ENCODE data around the gene INPP4B. TPM values are rescaled to one million over a fixed set of nuclear protein-coding genes. Genes with fewer than 3 reads are reported as not detected.
"Not testable (repeated sequence)": the region's sequence is repeated elsewhere in the genome, so short reads cannot be mapped to it uniquely, and the experiment has no call there.

Gene INPP4B
- polyA plus RNA-seq, 1 donor: 40.6 TPM

DNA sequence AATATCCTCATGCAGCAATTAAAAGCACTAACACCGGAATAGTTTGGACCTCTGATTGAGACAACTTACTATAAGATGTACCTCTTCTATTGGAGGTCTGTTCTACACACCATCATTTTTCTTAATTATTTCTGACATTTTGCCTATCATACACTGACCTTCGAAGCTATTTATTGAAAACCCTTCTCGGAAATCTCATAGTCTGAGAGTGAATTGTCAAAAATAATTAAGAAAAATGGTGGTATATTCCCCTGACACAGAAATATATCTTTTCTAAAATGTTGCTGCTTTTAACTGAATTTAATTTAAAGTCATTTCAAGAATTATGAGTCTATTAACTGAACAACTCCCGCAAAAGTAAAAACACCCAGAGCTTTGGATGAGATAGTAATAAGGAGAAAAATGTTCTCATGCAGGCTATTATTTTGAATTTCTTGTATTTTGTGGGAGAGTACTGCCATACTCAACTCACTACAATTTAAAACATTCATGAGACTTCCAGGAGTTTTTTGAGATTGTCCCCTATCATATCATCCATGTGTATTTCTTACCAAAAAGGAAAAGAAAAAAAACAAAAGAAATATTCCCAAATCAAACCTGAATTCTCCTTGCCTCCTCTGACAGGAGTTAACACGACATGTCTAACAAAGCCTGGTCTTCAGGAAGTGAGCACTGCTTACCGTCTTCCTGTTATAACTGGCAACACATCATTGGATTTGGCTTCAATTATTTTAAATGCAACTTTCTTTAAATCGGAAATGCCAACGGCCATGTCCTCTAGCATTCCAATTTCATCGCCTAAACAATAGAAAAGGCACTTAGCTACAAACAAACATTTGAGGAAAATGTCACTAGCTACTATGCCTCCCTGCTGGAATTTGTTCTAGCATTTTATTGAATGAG is 724.4 kb downstream of the INPP4B start:
- DNase-seq: no peak

GRCh38 chr4:142120921-142121320 is 725.2 kb downstream of the INPP4B start:
- no peak for DNase-seq

DNA sequence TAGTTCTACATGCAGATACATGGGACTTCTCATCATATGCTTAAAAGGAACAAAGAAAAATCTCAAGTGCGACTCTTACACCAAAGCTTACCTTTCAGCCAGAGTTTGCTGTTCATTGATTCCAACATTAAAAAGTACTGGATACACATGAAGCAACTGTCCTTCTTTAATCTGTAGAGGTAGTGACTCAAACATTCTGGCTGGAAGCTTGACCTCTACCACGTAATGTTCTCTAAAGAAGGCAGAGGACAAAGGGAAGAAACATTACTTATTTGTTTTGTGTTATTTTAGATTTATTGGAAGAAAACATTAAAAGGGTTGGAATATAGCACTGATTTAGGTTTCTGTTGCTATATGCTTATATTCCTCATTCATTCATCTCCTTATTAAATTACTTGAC is 733.6 kb downstream of the INPP4B start:
- DNase-seq: no peak

DNA sequence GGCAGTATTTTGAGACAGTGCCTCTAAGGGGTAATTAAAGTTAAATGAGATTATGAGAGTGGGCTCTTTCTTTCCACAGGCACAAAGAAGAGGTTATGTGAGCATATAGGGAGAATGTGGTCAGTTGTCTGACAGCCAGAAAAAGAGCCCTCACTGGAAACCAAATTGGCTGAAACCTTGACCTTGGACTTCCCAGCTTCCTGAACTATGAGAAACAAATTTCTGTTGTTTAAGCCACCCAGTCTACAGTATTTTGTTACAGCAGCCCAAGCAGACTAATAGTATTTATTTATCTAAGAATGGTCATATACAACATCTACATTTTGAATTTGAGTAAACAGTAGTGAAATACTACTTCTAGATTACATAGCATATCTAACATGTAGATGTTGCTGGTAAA is 736.0 kb downstream of the INPP4B start:
- DNase-seq: no peak

DNA sequence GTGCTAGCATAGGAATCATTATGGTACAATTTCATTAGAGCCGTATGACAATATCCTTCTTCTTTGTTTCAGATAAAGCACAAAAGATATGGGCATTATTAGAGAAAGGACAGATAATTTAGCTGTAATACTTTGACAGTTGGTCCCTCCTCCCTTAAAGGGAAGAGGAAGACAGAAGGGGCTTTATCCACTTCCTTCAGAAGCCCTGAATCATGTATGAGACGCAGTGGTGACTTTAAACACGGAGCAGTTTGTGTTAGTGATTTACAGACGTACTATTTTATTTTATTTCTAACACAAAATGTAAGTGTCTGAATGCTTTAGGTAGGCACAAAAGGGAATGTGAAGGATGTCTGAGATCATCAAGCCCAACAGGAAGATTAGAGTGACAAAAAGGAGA is 742.1 kb downstream of the INPP4B start:
- no peak for DNase-seq

GRCh38 chr4:142101401-142101800 is 744.7 kb downstream of the INPP4B start:
- DNase-seq: no peak

GRCh38 chr4:142100941-142101340 is 745.2 kb downstream of the INPP4B start:
- DNase-seq: no peak

- DNase-seq: no peak
Observed at GRCh38 chr4:142098900-142099545, 747.1 kb downstream of the INPP4B start.

- no peak for DNase-seq
Observed at GRCh38 chr4:142098380-142098779, 747.7 kb downstream of the INPP4B start.

DNA sequence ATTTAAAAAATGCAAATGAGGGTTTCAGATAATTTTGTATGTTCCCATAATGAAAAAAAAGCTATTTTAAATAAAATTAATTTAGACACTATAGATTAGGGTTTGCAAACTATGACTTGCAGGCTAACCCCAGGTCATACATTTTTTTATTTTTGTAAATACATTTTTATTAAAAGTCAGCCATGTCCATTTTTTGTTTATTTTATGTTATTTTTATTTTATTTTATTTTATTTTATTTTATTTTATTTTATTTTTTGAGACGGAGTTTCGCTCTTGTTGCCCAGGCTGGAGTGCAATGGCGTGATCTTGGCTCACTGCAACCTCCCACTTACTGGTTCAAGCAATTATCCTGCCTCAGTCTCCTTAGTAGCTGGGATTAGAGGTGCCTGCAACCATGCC is 749.1 kb downstream of the INPP4B start:
- no peak for DNase-seq

- no peak for DNase-seq
Observed at GRCh38 chr4:142095886-142096605, 750.1 kb downstream of the INPP4B start.

GRCh38 chr4:142092941-142093340 is 753.2 kb downstream of the INPP4B start:
- DNase-seq: no peak

DNA sequence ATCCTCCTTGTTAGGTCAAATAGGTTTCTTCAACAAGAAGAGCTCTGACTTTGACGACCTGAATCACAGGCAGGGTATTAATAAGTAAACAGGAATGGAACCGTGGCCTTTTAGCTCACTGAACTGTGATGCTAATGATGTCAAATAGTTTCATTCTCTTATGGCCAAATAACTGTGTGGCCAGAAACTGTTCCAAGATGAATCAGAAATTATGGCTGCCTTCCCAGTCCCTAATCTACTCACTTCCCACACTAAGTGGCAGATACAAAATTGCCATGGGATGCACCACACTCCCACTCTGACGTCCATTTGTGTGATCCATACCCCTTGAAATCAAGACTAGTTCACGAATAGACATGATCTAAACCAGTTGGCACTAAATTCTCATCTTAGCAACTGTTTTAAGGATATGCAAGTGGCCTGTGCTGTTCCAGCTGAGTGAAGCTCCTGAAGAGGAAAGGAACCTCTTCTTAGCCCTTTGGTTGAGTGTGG is 754.4 kb downstream of the INPP4B start:
- DNase-seq: no peak

GRCh38 chr4:142091085-142091513 is 755.0 kb downstream of the INPP4B start:
- DNase-seq: peak; percentile 41

- no peak for DNase-seq
Observed at GRCh38 chr4:142088906-142089305, 757.2 kb downstream of the INPP4B start.

GRCh38 chr4:142085513-142086292 is 760.4 kb downstream of the INPP4B start:
- DNase-seq: no peak

DNA sequence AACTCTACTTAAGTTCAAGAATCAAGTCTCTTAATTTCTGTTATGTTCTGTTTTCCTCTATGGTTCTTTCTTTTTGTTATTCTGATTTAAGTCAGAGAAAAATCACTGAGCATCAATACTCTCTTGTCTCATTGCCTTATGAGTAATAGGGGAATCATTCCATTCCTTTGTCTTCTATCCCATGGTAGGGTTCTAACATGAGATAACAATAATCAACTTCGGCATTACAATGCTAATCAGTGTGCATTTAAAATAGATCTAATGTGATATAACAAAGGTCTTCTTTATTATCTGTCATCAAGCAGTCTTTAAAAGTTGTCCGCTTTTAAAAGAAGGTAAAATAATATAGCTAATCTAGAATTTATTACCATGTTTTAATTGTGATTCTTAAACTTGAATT is 762.8 kb downstream of the INPP4B start:
- DNase-seq: no peak

DNA sequence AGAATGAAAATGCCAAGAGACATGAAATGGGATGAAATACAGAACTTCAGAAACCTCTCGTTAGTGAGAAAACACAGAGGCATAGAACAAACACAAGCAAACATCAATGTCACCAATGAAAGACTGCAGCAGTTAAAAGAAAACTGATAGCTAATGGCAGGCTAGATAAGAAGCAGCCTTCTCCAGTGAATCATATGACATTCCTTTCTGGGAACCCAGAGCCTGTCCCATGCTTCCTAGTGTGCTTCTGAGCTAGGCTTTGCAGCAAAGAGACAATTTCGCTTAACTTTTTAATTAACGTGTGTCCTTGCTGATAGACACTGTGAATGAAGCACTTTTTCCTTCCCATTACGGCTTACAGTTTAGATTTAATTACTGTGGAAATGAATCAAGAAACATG is 765.1 kb downstream of the INPP4B start:
- DNase-seq: no peak

GRCh38 chr4:142079959-142080358 is 766.1 kb downstream of the INPP4B start:
- DNase-seq: no peak

DNA sequence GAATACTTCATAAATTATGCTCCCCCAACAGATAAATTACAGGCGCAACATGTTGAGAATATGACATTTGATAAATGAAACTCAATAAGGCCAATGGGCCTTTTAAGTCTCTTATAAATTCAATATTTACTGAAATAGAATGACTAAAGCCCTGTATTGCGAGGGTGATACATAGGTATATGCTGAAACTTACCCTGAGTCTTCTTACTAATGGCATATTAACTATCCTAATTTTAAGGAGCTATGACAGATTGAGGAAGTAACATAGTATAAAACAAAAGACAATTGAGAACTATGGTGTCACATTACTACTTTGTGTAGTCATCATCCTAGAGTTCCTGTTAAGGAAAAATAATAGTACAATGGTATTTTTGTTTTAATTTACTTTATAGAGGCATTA is 769.1 kb downstream of the INPP4B start:
- DNase-seq: no peak

GRCh38 chr4:142068304-142068703 is 777.8 kb downstream of the INPP4B start:
- not testable (repeated sequence) for DNase-seq

DNA sequence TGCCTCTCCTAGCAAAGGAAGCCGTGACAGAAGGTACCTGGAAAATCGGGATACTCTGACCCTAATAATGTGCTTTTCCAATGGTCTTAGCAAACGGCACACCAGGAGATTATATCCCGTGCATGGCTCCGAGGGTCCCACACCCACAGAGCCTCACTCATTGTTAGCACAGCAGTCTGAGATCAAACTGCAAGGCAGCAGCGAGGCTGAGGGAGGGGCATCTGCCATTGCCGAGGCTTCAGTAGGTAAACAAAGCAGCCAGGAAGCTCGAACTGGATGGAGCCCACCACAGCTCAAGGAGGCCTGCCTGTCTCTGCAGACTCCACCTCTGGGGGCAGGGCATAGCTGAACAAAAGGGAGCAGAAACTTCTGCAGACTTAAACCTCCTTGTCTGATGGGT is 779.5 kb downstream of the INPP4B start:
- DNase-seq: not testable (repeated sequence)
